Natural killer cell (primary cell): ENCODE results near the gene SPAG16. TPM values are rescaled to one million over a fixed set of nuclear protein-coding genes. Genes with fewer than 3 reads are reported as not detected.

Source experiments
- ATAC-seq, 3 donors: fragments of 150-1000 bp in 2 of 3; fragments of 200-7000 bp in 1 of 3; cut with Tn5 transposase; 1 replicate in 1 of 3; 2 replicates in 2 of 3; pipeline ENCODE4 v1.10.0; 2021; ENCODE audit warnings: mild to moderate bottlenecking in 2 of 3, moderate library complexity in 2 of 3
- DNase-seq, 2 donors: peaks; one replicate each; pipeline versions ENCODE4 v3.0.0 to v3.0.0-alpha.2; 2013 to 2021; ENCODE audit warnings: mixed read lengths in 1 of 2
- H3K27ac ChIP-seq: one replicate; pipeline ENCODE4 v1.5.1; 2013; ENCODE audit warnings: mild to moderate bottlenecking, low read length
- H3K27me3 ChIP-seq: one replicate; pipeline ENCODE4 v1.6.1; 2013; ENCODE audit warnings: low read length; ENCODE audit not compliant: control insufficient read depth, insufficient read depth
- H3K36me3 ChIP-seq: one replicate; pipeline ENCODE4 v1.6.1; 2013; ENCODE audit warnings: low read length; ENCODE audit not compliant: control insufficient read depth, insufficient read depth
- H3K4me1 ChIP-seq: one replicate; pipeline ENCODE4 v1.6.1; 2013; ENCODE audit warnings: low read length; ENCODE audit not compliant: control insufficient read depth, insufficient read depth
- H3K4me3 ChIP-seq: one replicate; pipeline ENCODE4 v1.5.1; 2013; ENCODE audit warnings: low read length
- H3K9me3 ChIP-seq: one replicate; pipeline ENCODE4 v1.6.1; 2013; ENCODE audit warnings: low read length; ENCODE audit not compliant: control insufficient read depth, insufficient read depth
- H3K27ac Mint-ChIP-seq, 2 donors: one replicate each; pipeline ENCODE4 v1.8.0; 2022; ENCODE audit warnings: mild to moderate bottlenecking in 2 of 2, mixed read lengths in 2 of 2, moderate library complexity in 1 of 2
- H3K27me3 Mint-ChIP-seq, 2 donors: one replicate each; pipeline ENCODE4 v1.8.0; 2022; ENCODE audit warnings: low read depth in 2 of 2, mixed read lengths in 2 of 2
- H3K36me3 Mint-ChIP-seq: one replicate; pipeline ENCODE4 v1.8.0; 2022; ENCODE audit warnings: mixed read lengths
- H3K4me1 Mint-ChIP-seq, 2 donors: one replicate each; pipeline ENCODE4 v1.8.0; 2022; ENCODE audit warnings: mixed read lengths in 2 of 2
- H3K4me3 Mint-ChIP-seq: one replicate; pipeline ENCODE4 v1.8.0; 2022; ENCODE audit warnings: mild to moderate bottlenecking, moderate library complexity, mixed read lengths
- H3K9me3 Mint-ChIP-seq, 2 donors: one replicate each; pipeline ENCODE4 v1.8.0; 2022; ENCODE audit warnings: mixed read lengths in 2 of 2
- CTCF ChIP-seq: fragments of 200-600 bp; IDR thresholded peaks from one replicate; pipeline ENCODE4 v1.8.0; 2022; ENCODE audit warnings: antibody characterized with exemption
- WGBS: methylation state at CpG from one replicate; pipeline ENCODE4 v1.1.7; 2013; ENCODE audit warnings: missing lambda C conversion rate; ENCODE audit not compliant: insufficient coverage; 5-methylcytosine and 5-hydroxymethylcytosine counted together
- intact Hi-C: fragments of 100-400 bp; cut with micrococcal nuclease; formaldehyde crosslinking; loops from one replicate; pipeline ENCODE4 v1.14.2; 2022
- total RNA-seq, 4 donors: library from RNA; stranded (reverse); fragments of 120-200 nt in 1 of 4; gene quantifications; one replicate each; pipeline versions ENCODE4 v1.2.3 to v1.2.4, GENCODE V29; 2013 to 2022

The SPAG16 gene
- total RNA-seq, 3 donors from 2014 or later (not counting 1 experiment from before 2014, with no cell fraction given): 3.5 to 5.8 (median 4.0) TPM

DNA sequence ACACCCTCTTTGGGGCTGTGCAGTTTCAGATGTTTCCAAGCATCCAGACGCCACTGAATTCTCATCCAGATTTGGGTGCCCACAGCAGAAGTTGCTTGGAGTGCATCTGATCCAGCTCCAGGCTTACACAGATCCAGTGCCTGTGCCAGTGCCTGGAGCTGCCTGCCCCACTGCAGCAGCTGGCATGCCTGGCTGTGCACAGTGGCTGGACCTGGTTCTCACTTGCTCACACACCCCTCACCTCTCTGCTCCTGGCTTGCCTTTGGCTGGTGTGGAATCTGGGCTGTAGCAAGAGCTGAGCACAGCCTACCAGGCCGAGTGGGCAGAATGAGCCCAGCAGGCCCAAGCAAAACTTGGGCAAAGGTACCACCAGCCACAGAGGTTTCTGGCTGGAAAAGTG is 137.9 kb downstream of the SPAG16 start:
- Mint-ChIP-seq H3K4me1 (no peaks in the 10 kb centered on the region), H3K27ac (no peak overlapping the region), H3K4me3 (no peak overlapping the region), H3K9me3 (no peaks in the 10 kb centered on the region), H3K27me3 (no peaks in the 10 kb centered on the region), H3K36me3 (no peaks in the 10 kb centered on the region)
- TF ChIP-seq CTCF: no peak
- 72% methylated on average over 2 of the region's 2 CpGs for WGBS
- DNase-seq (no peak), ATAC-seq (no peak)
- intact Hi-C loops: no loop called here
- H3K4me1 ChIP-seq: no peaks in the 10 kb centered on the region
- H3K36me3 ChIP-seq: no peaks in the 10 kb centered on the region
- no peaks in the 10 kb centered on the region for H3K27me3 ChIP-seq
- peaks cover 5% of the 10 kb centered on the region for H3K9me3 ChIP-seq
- H3K4me3 ChIP-seq: no peak overlapping the region
- H3K27ac ChIP-seq: no peak overlapping the region

DNA sequence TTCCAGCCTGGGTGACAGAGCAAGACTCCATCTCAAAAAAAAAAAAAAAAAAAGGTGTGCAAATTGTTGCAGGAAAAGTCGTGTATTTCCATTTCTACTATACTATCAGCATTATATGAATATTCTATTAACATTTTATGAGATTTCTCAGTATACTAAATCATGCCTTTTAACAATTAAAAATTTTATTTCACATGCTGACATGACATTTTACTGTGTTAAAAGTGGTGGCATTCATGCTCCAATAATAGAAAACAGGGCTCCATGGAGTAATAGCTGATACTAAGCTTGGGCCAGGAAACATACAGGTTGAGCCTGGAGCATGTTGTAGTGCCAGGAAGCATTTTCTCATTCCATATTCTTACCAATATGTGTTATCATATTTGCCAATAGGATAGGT is 141.4 kb downstream of the SPAG16 start:
- H3K9me3 ChIP-seq: peaks cover 8% of the 10 kb centered on the region
- H3K36me3 Mint-ChIP-seq: peaks cover 12% of the 10 kb centered on the region
- no peak overlapping the region for H3K4me3 Mint-ChIP-seq
- H3K27me3 Mint-ChIP-seq: no peaks in the 10 kb centered on the region
- intact Hi-C loops: no loop called here
- H3K4me1 ChIP-seq: no peaks in the 10 kb centered on the region
- no peak overlapping the region for H3K4me3 ChIP-seq
- no peaks in the 10 kb centered on the region for H3K4me1 Mint-ChIP-seq
- WGBS: no CpG with 5 or more reads among the region's 1 CpG
- no peak overlapping the region for H3K27ac Mint-ChIP-seq
- no peak for DNase-seq
- H3K27me3 ChIP-seq: no peaks in the 10 kb centered on the region
- no peaks in the 10 kb centered on the region for H3K36me3 ChIP-seq
- H3K9me3 Mint-ChIP-seq: peaks cover 2 to 6% of the 10 kb centered on the region in 2 donors
- no peak overlapping the region for H3K27ac ChIP-seq
- no peak for TF ChIP-seq CTCF
- ATAC-seq: no peak

DNA sequence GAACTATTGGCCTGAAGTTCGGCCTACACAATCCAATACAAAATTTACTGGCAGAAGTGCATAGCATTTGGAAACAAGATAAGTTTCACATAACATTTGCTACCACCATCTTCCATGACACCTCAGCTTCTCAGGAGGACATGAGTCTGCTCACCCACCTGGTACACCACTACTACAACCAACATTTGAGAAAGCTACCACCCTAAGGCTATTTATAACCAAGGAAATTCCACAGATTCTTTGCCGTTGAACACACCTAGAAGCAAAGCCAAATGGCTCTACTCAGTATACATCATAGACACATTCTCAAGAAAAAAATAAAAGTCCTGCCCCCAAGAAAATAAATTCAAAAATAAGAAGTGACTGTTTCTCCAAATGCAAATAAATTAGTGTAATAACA is 145.3 kb downstream of the SPAG16 start:
- DNase-seq (no peak), ATAC-seq (no peak)
- Histone ChIP-seq H3K9me3 (peaks cover 3% of the 10 kb centered on the region), H3K4me1 (no peaks in the 10 kb centered on the region), H3K4me3 (no peak overlapping the region), H3K27ac (no peak overlapping the region), H3K27me3 (no peaks in the 10 kb centered on the region), H3K36me3 (no peaks in the 10 kb centered on the region)
- H3K9me3 Mint-ChIP-seq: peaks cover 10 to 13% of the 10 kb centered on the region in 2 donors
- H3K36me3 Mint-ChIP-seq: peaks cover 19% of the 10 kb centered on the region
- TF ChIP-seq CTCF: no peak
- no peak overlapping the region for H3K4me3 Mint-ChIP-seq
- no peaks in the 10 kb centered on the region for H3K27me3 Mint-ChIP-seq
- H3K4me1 Mint-ChIP-seq: no peaks in the 10 kb centered on the region
- intact Hi-C loops: no loop called here
- WGBS: 92% methylated on average over 2 of the region's 2 CpGs
- H3K27ac Mint-ChIP-seq: no peak overlapping the region

DNA sequence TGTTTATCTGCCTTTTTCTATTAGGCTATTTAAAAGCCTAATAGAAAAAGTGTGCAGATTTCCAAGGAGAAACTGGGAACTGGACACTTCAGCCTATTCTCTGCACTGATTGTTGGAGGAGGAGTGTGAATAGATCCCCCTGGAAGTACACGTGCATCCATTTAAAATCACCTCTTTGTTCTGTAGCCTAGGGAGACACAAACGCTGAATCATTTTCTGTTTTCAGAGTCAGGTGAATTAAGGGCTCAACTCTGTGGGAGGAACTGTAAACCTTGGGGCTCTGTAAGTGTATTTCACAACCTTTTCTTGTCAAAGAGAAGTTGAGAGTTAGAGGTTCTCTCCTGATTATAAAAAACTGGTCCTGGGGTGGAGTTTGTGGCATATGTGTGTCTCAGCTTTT is 159.7 kb downstream of the SPAG16 start:
- H3K9me3 ChIP-seq: no peaks in the 10 kb centered on the region
- WGBS: 80% methylated on average over 2 of the region's 2 CpGs

More for the DNA sequence above, 159.7 kb downstream of the SPAG16 start:
- H3K27me3 Mint-ChIP-seq: no peaks in the 10 kb centered on the region
- H3K36me3 Mint-ChIP-seq: no peaks in the 10 kb centered on the region
- Histone ChIP-seq H3K4me1 (no peaks in the 10 kb centered on the region), H3K4me3 (no peak overlapping the region), H3K36me3 (no peaks in the 10 kb centered on the region), H3K27me3 (no peaks in the 10 kb centered on the region), H3K27ac (no peak overlapping the region)
- no peak for DNase-seq
- H3K27ac Mint-ChIP-seq: no peak overlapping the region
- no peak overlapping the region for H3K4me3 Mint-ChIP-seq
- no peaks in the 10 kb centered on the region for H3K4me1 Mint-ChIP-seq
- H3K9me3 Mint-ChIP-seq: peaks cover 6 to 14% of the 10 kb centered on the region in 2 donors
- intact Hi-C loops: no loop called here
- ATAC-seq: no peak
- TF ChIP-seq CTCF: no peak
